A673 (cell line): ENCODE measurements around the gene APLNR.

Source experiments
- CTCF ChIP-seq: fragments of 300-800, 200-600 bp; sonication (generic); conservative IDR thresholded peaks from 2 replicates; pipeline ENCODE4 v1.5.1; 2017; ENCODE audit warnings: low read depth, mild to moderate bottlenecking, antibody characterized with exemption, low read length, moderate library complexity, mixed read lengths
- EZH2 ChIP-seq: fragments of 200-600 bp; sonication (generic); IDR thresholded peaks from 2 replicates; pipeline ENCODE4 v1.6.1; 2017; ENCODE audit warnings: borderline replicate concordance, low read depth, mild to moderate bottlenecking, mixed read lengths, antibody characterized with exemption, low read length; ENCODE audit not compliant: poor library complexity, severe bottlenecking

GRCh38 chr11:57244911-57245310, 7.9 kb upstream of the APLNR start:
- TF ChIP-seq CTCF, result no peak
- no peak for TF ChIP-seq EZH2
